GM12874 (cell line): ENCODE measurements around the gene PM20D2.

Source experiments
- CTCF ChIP-seq: IDR thresholded peaks from 2 replicates; pipeline ENCODE4 v1.5.1; 2011; ENCODE audit warnings: low read depth, mild to moderate bottlenecking, control low read depth, low read length, moderate library complexity; ENCODE audit not compliant: insufficient read depth

PM20D2 gene

GRCh38 chr6:89187504-89187903 lies 41.6 kb downstream of the PM20D2 start:
- TF ChIP-seq CTCF: no peak

- no peak for TF ChIP-seq CTCF
Measured at GRCh38 chr6:89190741-89191140, 44.9 kb downstream of the PM20D2 start.

- TF ChIP-seq CTCF: no peak
Measured at GRCh38 chr6:89194559-89194958, 48.7 kb downstream of the PM20D2 start.

- no peak for TF ChIP-seq CTCF
Measured at GRCh38 chr6:89197141-89197540, 51.3 kb downstream of the PM20D2 start.

- no peak for TF ChIP-seq CTCF
Measured at GRCh38 chr6:89198235-89198634, 52.4 kb downstream of the PM20D2 start.

GRCh38 chr6:89199579-89199978 lies 53.7 kb downstream of the PM20D2 start:
- TF ChIP-seq CTCF: no peak

- no peak for TF ChIP-seq CTCF
Measured at GRCh38 chr6:89200706-89201215, 54.9 kb downstream of the PM20D2 start.

GRCh38 chr6:89204096-89204495 lies 58.2 kb downstream of the PM20D2 start:
- TF ChIP-seq CTCF: no peak
